Dermis microvascular lymphatic vessel endothelial cell (primary cell): Measurements from ENCODE around the gene DENND4C. TPM values are rescaled to one million over a fixed set of nuclear protein-coding genes. Genes with fewer than 3 reads are reported as not detected.
"Not testable (repeated sequence)": the region's sequence is repeated elsewhere in the genome, so short reads cannot be mapped to it uniquely, and the experiment has no call there.

Source experiments
- DNase-seq, 2 donors: peaks; one replicate each; pipeline versions ENCODE4 v3.0.0 to v3.0.0-alpha.2; 2010; ENCODE audit warnings: low read depth in 2 of 2
- total RNA-seq: library from RNA; depleted of rRNA; stranded (reverse); fragments of >200 nt; gene quantifications from 2 replicates; pipeline ENCODE4 v1.2.1, GENCODE V29; 2014

DENND4C gene
- total RNA-seq, 1 donor from 2014 or later, result 66.8 TPM

GRCh38 chr9:19224563-19224962 is 5.9 kb upstream of the DENND4C start:
- no peak for DNase-seq

GRCh38 chr9:19229595-19230354 is 718 bp upstream of the DENND4C start:
- no peak for DNase-seq

- DNase-seq, result peak in 1 of 2 donors; percentile 26
These were observed 822 bp downstream of the DENND4C start for GRCh38 chr9:19231126-19231903.

GRCh38 chr9:19231904-19232822 is 1.7 kb downstream of the DENND4C start:
- peak in 1 of 2 donors; percentile 20 for DNase-seq

GRCh38 chr9:19232823-19233194 is 2.3 kb downstream of the DENND4C start:
- peak in 1 of 2 donors; percentile 47 for DNase-seq

- no peak for DNase-seq
These were observed 2.9 kb downstream of the DENND4C start for GRCh38 chr9:19233344-19233743.

GRCh38 chr9:19239955-19240354 is 9.5 kb downstream of the DENND4C start:
- DNase-seq, result no peak

- no peak for DNase-seq
These were observed 11.2 kb downstream of the DENND4C start for GRCh38 chr9:19241728-19242127.

GRCh38 chr9:19243366-19244033 is 13.0 kb downstream of the DENND4C start:
- no peak for DNase-seq

- DNase-seq, result no peak
These were observed 16.4 kb downstream of the DENND4C start for GRCh38 chr9:19246891-19247290.

GRCh38 chr9:19247420-19247819 is 16.9 kb downstream of the DENND4C start:
- DNase-seq, result no peak

- not testable (repeated sequence) for DNase-seq
These were observed 19.9 kb downstream of the DENND4C start for GRCh38 chr9:19250346-19250745.

GRCh38 chr9:19251203-19251602 is 20.7 kb downstream of the DENND4C start:
- not testable (repeated sequence) for DNase-seq

- not testable (repeated sequence) for DNase-seq
These were observed 21.1 kb downstream of the DENND4C start for GRCh38 chr9:19251622-19252021.

- DNase-seq, result no peak
These were observed 21.8 kb downstream of the DENND4C start for GRCh38 chr9:19252174-19252884.

GRCh38 chr9:19252885-19253219 is 22.4 kb downstream of the DENND4C start:
- DNase-seq, result no peak

- DNase-seq, result no peak
These were observed 24.6 kb downstream of the DENND4C start for GRCh38 chr9:19255112-19255511.

- no peak for DNase-seq
These were observed 25.3 kb downstream of the DENND4C start for GRCh38 chr9:19255821-19256220.

GRCh38 chr9:19259665-19260255 is 29.3 kb downstream of the DENND4C start:
- DNase-seq, result not testable (repeated sequence)

- not testable (repeated sequence) for DNase-seq
These were observed 35.1 kb downstream of the DENND4C start for GRCh38 chr9:19265602-19266001.
